SK-N-MC (cell line): Measurements from ENCODE around the gene CASP2.
"Not testable (repeated sequence)": the region's sequence is repeated elsewhere in the genome, so short reads cannot be mapped to it uniquely, and the experiment has no call there.

ENCODE experiments used
- DNase-seq: peaks from one replicate; pipeline ENCODE4 v3.0.0-alpha.2; 2011; ENCODE audit warnings: low read depth, low spot score
- H3K27ac ChIP-seq: fragments of 200-600 bp; sonication (generic); 2 replicates; pipeline ENCODE4 v1.5.1; 2016; ENCODE audit warnings: mixed run types
- H3K36me3 ChIP-seq: fragments of 200-600 bp; sonication (generic); 2 replicates; pipeline ENCODE4 v1.6.1; 2017; ENCODE audit warnings: antibody characterized with exemption, low read length, mixed read lengths; ENCODE audit not compliant: insufficient read depth
- H3K4me3 ChIP-seq: fragments of 200-600 bp; sonication (generic); 2 replicates; pipeline ENCODE4 v1.5.1; 2016
- H3K9ac ChIP-seq: fragments of 200-600 bp; sonication (generic); 2 replicates; pipeline ENCODE4 v1.8.0; 2017; ENCODE audit warnings: mixed run types, mixed read lengths; ENCODE audit not compliant: insufficient read length
- H3K9me3 ChIP-seq: fragments of 200-600 bp; sonication (generic); 2 replicates; pipeline ENCODE4 v1.6.1; 2017; ENCODE audit warnings: low read depth, mild to moderate bottlenecking, antibody characterized with exemption, low read length, moderate library complexity, mixed read lengths
- EZH2 ChIP-seq: fragments of 200-600 bp; sonication (generic); IDR thresholded peaks from one replicate; pipeline ENCODE4 v1.6.1; 2017; ENCODE audit warnings: antibody characterized with exemption
- FOXP2 ChIP-seq: optimal IDR thresholded peaks from 2 replicates; pipeline ENCODE3; 2011; ENCODE audit warnings: mild to moderate bottlenecking, moderate library complexity; ENCODE audit not compliant: insufficient read depth; ENCODE audit errors: extremely low read length, control extremely low read depth
- POLR2AphosphoS5 ChIP-seq: IDR thresholded peaks from 2 replicates; pipeline ENCODE4 v1.6.1; 2012; ENCODE audit warnings: mild to moderate bottlenecking, low read depth, low read length, borderline replicate concordance

The CASP2 gene

DNA sequence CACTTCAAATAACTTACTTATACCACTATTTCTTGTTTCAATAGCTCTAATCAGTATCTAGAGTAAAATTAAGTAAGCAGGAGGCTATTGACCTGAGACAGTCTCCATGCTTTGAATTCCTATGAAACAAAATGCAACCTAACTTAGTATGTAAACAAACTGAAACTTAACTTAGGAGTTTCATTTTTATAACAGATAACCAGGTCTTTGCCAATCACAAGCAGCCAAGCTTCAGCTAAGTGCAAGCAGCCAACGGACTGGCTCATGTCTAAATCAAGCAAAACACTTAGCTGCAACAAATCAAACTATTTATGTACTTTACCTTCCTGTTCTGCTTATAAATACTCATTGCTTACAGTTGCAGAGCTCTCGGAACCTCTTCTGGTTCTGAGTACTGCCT lies 29.3 kb upstream of the CASP2 start:
- Histone ChIP-seq H3K36me3 (no peaks in the 10 kb centered on the region), H3K9ac (no peak overlapping the region), H3K4me3 (no peak overlapping the region), H3K9me3 (no peaks in the 10 kb centered on the region), H3K27ac (no peak overlapping the region)
- no peak for DNase-seq
- TF ChIP-seq POLR2AphosphoS5 (no peak), FOXP2 (no peak), EZH2 (no peak)

- Histone ChIP-seq H3K9me3 (no peaks in the 10 kb centered on the region), H3K27ac (no peak overlapping the region), H3K36me3 (no peaks in the 10 kb centered on the region), H3K9ac (no peak overlapping the region), H3K4me3 (no peak overlapping the region)
- TF ChIP-seq POLR2AphosphoS5 (no peak), EZH2 (no peak), FOXP2 (no peak)
- no peak for DNase-seq
Measured at GRCh38 chr7:143259765-143260164, 28.4 kb upstream of the CASP2 start.

DNA sequence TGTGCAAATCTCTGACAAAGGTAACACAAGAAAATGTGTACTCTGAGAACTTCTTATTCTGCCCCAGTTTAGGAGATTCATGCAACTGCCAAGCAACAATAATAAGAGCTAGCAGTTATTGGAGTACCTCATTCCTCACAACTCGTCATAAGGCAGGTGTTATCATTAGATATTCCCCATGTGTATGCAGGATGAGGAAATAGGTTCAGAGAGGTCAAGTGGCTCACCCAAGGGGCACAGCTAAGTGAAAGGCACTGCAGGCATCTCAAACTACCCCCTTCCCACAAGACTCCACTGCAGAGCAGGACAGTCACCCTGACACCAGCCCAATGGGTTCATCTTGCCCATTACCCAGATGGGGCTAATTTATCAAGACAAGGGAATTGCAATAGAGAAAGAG lies 26.2 kb upstream of the CASP2 start:
- H3K4me3 ChIP-seq = no peak overlapping the region
- H3K27ac ChIP-seq = no peak overlapping the region
- DNase-seq = no peak
- TF ChIP-seq POLR2AphosphoS5 (no peak), EZH2 (no peak), FOXP2 (no peak)
- no peaks in the 10 kb centered on the region for H3K9me3 ChIP-seq
- no peak overlapping the region for H3K9ac ChIP-seq
- no peaks in the 10 kb centered on the region for H3K36me3 ChIP-seq

GRCh38 chr7:143263266-143264195 lies 24.6 kb upstream of the CASP2 start, which contains the start of gene GSTK1:
Gene GSTK1, plus strand, starts transcription at chr7:143263441. Its CDS starts 73 bp downstream, at chr7:143263514.
- Histone ChIP-seq H3K27ac (no peak within 1 kb of the TSS), H3K9me3 (no peaks in the 10 kb centered on the region), H3K4me3 (peak within 1 kb of the TSS; percentile 83), H3K36me3 (peaks cover 8% of the 10 kb centered on the region; the same call in 1 of the 2 replicates), H3K9ac (peak within 1 kb of the TSS; percentile 79)
- no peak for DNase-seq
- TF ChIP-seq EZH2 = no peak
- TF ChIP-seq FOXP2 = no peak
- TF ChIP-seq POLR2AphosphoS5 = peak; percentile 97

DNA sequence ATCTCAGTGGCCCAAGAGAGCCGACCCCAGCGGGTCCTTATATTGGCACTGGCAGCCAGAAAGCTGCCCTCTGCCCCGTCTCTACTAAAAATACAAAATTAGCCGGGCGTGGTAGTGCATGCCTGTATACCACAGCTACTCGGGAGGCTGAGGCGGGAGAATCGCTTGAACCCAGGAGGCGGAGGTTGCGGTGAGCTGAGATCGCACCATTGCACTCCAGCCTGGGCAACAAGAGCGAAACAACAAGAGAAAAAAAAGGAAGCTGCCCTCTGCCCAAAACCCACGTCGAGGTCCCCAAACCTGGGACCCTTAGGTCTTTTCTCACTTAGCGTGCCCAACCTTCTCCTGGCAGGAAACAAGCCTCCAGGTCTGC lies 24.0 kb upstream of the CASP2 start:
- H3K4me3 ChIP-seq = peak overlapping the region; percentile 83
- not testable (repeated sequence) for H3K9me3 ChIP-seq, H3K36me3 ChIP-seq, H3K9ac ChIP-seq, H3K27ac ChIP-seq, DNase-seq

DNA sequence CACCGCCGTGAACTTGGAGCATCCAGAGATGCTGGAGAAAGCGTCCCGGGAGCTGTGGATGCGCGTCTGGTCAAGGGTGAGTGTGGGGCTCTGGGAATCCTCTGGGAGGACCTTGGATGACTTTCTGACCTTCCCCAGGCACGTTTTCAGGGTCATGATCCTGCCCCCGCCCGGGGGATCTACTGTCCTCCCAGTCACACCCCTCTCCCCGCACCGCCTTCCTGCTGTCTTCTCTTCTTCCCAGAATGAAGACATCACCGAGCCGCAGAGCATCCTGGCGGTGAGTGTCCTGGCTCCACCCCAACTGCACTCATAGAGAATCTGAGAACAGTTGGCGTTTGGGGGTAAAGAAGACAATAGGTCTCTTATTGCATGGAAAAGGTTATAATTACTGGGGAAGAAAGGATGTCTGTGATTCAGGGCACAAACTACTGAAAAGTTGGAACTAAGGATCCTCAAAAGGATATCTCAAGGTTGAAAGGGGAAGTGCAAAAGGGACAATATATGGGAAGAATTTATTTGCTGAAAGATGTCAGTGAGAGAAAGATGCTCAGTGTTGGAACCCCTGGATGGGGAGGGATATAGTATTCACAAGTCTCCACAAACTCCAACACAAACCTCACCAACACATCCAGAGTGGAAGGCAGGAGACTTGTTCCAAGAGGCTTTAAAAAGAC lies 23.0 kb upstream of the CASP2 start:
- Histone ChIP-seq H3K36me3 (peaks cover 8% of the 10 kb centered on the region; the same call in 1 of the 2 replicates), H3K9me3 (no peaks in the 10 kb centered on the region), H3K4me3 (no peak overlapping the region), H3K9ac (no peak overlapping the region), H3K27ac (no peak overlapping the region)
- DNase-seq = no peak
- TF ChIP-seq EZH2 = no peak
- TF ChIP-seq FOXP2 = no peak
- TF ChIP-seq POLR2AphosphoS5 = no peak

DNA sequence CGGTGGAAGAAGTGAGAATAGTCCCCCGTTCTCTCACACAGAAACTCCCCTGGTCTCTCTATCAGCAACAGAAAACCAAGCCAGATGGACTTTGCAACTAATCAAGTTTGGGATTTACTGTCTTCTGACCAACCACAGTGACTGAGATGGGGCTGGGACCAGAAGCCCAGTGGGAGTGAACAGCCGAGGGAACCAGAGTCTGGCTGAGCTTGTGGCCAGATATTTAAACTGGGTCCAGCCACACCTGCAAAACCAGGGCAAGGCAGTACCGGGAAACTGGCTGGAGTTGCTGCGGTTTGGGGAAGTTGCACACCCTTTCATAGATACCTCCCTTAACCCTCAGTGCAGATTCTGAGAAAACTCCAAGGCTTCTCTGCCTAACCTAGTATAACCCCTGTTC lies 18.9 kb upstream of the CASP2 start:
- Histone ChIP-seq H3K9ac (no peak overlapping the region), H3K36me3 (peaks cover 8% of the 10 kb centered on the region; the same call in 1 of the 2 replicates), H3K27ac (no peak overlapping the region), H3K4me3 (no peak overlapping the region), H3K9me3 (no peaks in the 10 kb centered on the region)
- TF ChIP-seq FOXP2 (no peak), POLR2AphosphoS5 (no peak), EZH2 (no peak)
- no peak for DNase-seq

GRCh38 chr7:143271240-143271639 lies 16.9 kb upstream of the CASP2 start:
- H3K27ac ChIP-seq = no peak overlapping the region
- TF ChIP-seq FOXP2 (no peak), EZH2 (no peak), POLR2AphosphoS5 (no peak)

More at GRCh38 chr7:143271240-143271639, 16.9 kb upstream of the CASP2 start:
- Histone ChIP-seq H3K9me3 (no peaks in the 10 kb centered on the region), H3K36me3 (peaks cover 8% of the 10 kb centered on the region; the same call in 1 of the 2 replicates), H3K4me3 (no peak overlapping the region), H3K9ac (no peak overlapping the region)
- DNase-seq = no peak
